HG03575 (cell line): Measurements from ENCODE around the gene TSPAN2.

Source experiments
- ATAC-seq: cut with Tn5 transposase; IDR thresholded peaks from one replicate; pipeline ENCODE4 v1.9.1; 2021; ENCODE audit not compliant: unreplicated experiment, insufficient number of reproducible peaks, low FRiP score; ENCODE audit errors: extremely low read depth

Gene TSPAN2

DNA sequence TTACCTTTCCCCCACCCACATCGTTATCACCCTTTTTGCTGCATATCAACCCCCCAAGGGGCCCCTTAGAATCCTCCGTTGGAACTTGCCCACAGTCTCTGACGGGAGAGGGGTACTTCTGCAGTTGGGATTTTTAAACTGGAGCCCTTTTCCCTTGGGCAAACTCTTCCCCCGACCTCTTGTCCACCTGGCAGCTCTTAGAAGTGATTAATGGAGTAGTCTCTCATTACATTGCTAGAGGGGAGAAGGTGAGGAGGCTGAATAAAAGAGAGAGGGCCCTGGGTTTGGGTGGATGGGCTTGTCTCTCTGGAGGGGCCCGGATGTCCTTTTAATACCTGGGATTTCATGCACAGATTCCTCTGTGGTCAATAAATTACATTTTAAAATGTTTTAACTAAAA is 27.2 kb upstream of the TSPAN2 start:
- no peak for ATAC-seq

- no peak for ATAC-seq
These were observed 26.3 kb upstream of the TSPAN2 start for GRCh38 chr1:115115521-115116161.

DNA sequence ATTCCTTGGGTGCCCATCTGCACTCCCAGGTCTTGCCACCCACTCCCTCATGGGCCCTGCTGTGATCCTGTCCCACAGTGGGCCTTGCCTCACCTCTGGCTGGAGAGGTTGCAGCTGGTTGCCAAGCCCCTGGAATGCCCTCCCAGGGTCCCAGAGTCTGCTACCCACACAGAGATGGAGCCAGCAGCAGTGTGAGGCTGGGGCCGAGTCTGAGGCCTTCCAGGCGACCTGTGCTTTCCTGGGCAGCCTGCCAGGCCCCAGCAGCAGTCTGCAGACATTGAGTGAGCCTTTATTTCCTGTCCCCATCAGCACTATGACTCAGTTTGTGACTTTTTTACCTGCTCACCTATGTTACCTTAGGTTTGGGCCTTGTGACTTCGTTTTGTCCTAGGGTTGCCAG is 25.0 kb upstream of the TSPAN2 start:
- ATAC-seq: no peak

DNA sequence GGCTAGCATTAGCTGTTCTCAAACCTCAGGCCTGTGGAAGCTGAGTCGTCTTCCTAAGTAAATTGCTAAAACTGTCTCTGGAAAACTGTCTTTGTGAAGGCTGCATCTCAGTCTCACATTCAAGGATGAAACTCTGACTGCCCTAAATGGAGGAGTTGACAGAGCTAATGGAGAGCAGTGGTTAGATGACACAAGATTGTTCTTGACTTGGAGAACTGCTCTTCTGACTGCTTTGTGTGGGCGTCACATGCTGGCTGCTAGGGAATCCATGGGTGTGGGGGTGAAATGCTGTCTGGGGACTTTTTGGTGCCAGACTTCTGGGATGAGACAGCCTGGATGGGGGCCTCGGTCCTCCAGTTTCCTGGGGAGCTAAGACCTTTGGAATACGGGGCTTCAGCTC is 24.5 kb upstream of the TSPAN2 start:
- no peak for ATAC-seq

DNA sequence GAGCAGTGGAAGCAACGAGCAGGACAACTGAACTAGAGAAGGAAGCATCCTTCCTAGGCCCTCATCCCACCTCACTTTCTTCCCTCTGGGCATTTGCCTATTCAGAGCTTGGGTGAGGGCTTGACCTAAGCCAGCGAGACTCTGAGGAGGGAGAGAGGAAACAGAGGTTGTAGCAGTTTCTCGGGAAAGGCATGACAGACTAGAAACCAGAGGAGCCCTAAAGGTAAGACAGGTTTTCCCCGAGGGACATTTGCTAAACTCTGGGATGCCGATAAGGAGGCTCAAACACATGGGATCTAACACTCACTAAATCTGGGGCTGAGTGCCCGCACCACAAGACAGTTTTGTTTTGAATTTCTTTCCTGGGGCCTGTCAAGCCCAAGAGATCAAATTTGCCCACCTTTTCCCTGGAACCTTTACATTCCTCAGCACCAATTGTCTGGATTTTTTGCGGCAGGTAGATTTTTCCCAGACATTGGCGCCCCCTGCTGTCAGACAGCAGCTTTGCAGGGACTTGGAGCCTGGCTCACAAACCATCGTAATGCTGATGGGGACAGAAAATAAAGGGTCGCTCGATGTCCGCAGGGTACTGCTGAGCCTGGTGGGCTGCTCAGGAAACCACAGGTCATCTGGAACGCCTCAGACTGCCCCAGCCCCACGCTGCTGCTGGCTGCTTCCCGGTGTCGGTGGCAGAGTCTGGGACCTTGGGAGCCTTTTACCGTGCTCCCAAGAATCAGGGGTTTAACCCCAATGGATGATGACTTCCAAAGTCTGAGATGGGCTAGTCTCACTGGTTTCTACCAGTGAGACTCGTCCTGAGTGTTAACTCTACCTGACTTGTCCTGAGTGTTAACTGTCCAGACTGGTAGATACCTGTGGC is 23.4 kb upstream of the TSPAN2 start:
- no peak for ATAC-seq

DNA sequence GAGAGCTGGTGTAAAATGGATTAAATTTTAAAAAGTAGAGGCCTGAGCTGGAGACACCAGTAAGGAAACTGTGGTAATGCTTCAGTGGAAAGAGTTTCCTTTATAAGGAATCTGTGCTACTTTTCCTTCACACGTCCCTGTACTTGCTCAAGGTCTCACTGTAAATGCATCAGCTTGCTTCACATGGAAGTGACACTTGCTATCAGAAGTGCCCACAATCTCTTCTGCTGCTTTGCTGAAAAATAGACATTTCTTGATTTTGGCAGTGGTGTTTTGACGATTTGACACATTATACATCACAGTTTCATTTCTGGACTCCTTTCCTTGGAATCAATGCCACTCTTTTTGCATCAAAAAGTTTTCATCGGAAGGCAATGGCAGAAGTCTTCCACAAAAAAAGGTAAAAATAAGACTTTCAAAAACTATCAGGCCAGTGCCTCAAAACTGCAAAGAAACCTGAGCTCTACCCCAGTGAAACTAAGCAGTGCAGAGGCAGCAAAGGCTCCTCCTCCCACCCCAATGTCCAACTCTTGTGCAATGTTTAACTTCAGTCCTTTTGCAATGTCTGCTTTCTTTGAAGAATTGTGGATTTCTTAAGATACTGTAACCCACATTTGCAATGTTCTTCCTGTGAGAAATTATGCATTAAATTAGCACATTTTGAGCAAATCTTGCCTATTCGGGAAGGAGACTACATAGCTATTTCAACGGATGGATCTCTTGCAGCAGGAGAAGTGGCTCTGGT is 18.4 kb upstream of the TSPAN2 start:
- ATAC-seq: no peak

DNA sequence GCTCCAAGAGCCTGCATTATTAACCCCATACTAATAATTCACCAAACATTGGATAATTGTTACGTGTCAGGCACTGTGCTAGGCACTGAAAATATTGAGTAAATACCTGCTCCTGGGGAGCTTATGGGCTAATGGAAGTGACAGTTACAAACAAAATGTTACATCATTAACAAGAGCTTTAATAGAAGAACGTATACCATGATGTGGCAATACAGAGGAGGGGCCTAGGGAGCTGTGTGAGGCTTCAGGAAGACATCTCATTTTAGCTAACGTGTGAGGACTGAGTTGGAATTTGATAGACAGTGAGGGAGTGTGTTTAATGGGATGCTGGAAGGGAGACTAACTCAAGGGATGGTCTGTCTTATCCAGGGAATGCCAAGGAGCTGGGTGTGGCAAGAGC is 16.5 kb upstream of the TSPAN2 start:
- no peak for ATAC-seq

DNA sequence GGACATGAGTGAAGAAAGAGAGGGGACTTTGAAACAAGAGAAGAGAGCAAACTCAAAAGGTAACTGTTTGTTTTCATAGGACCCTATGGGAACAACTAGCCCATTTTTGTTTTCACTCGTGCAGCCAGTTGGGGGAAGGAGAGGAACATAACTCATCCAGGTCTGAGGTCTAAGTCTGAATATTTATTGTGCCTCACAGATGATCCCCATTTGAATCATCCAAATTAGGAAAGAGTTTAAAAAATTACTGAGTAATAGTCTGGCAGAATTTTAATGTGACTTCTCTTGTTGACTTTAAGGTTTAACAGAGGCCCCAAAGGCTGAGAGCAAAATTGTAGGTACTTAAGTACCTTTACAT is 10.4 kb upstream of the TSPAN2 start:
- peak; percentile 8 for ATAC-seq

- peak; percentile 85 for ATAC-seq
These were observed 9.8 kb upstream of the TSPAN2 start for GRCh38 chr1:115098979-115099692.

DNA sequence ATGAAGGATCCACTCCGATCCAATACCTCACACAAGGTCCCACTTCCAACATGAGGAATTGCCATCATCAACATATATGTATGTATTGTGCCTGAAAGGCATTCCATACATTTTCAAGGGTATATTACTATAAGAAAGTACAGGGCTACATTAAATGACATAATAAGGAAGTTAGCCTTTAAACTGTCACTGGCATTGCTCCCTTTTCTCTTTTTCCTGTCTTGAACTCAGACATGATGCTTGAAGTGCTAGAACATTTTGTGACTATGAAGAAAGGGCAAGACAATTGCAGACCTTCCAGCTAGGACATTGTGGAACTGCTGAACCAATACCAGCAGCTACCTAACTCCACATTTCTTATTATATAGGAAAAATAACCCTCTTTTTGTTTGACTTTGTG is 2.9 kb upstream of the TSPAN2 start:
- no peak for ATAC-seq

- no peak for ATAC-seq
These were observed 2.3 kb upstream of the TSPAN2 start for GRCh38 chr1:115091572-115091971.

GRCh38 chr1:115090956-115091355 is 1.7 kb upstream of the TSPAN2 start:
- no peak for ATAC-seq

GRCh38 chr1:115090540-115090939 is 1.2 kb upstream of the TSPAN2 start:
- no peak for ATAC-seq

- ATAC-seq: no peak
These were observed 835 bp upstream of the TSPAN2 start for GRCh38 chr1:115090186-115090490.

DNA sequence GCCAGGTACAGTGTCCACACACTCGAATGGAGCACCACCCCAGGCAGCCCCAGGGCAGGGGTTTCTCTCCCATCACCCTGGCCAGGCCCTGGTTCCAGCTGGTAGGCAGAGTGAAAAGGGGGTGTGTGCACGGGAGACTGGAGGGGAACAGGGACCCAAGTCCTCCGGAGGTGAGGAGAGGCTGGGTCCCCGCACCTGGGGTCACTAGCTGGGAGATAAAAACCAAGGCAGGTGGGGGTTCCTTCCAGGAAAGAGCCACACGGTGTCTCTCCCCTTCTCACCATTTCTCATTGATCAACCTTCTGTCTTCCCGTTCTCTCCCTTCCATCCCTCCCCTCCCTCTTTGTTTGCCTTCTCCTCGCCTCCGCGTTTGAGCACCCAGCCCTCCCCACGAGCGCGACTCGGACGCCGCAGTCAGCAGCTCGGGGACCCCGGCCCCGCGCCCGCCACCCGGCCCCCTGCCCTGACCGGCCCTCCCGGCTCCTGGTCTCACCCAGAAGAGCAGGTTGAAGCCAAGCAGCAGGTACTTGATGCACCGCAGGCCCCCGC is 358 bp downstream of the TSPAN2 start:
- ATAC-seq: no peak

- ATAC-seq: no peak
These were observed 1.1 kb downstream of the TSPAN2 start for GRCh38 chr1:115088115-115088778.

GRCh38 chr1:115086176-115086830 is 3.0 kb downstream of the TSPAN2 start:
- no peak for ATAC-seq

DNA sequence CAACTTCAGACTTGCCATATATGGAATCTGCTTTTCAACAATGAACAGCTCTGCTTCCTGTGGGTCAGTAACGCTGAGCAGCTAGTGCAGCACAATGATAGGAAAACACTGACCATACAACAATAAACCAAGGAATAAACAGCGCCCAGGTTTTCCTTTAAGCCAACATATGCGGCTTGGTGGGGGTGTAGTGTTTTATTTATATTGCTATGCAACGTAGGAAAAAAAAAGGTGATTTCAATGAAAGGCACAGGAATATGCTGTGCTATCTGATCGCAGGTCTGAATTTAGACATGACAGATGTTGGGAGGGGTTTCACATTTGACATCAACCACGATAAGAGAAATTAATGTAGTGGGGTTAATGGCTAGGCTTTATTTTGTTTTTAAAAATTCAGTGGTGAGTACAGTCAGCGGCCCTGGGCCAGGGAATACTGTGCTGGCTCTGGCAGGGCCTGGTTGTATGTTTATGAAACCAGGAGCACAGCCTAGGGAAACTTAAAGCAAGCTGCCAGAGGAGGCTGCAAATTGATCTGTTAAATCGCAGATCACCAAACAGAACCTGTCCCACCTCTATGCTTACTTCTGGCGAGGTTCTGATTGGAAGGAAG is 4.3 kb downstream of the TSPAN2 start:
- ATAC-seq: no peak
